Measurements from ENCODE around the gene BCL7A.

DNA sequence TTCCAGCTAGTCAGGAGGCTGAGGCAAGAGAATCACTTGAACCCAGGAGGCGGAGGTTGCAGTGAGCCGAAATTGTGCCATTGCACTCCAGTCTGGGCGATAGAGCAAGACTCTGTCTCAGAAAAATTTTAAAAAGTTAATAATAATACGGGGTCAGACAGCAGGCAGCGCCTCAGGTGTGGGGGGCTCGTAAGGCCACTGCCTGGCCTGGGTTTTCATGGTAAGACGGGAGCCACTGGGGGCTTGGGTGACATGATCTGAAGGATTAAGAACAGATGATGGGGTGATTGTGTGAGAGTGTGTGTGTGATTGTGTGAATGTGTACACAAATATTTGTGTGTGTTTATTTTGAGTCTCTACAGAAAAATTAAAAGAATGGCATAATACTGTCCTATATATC is 23.6 kb downstream of the BCL7A start:
- TF ChIP-seq, protein P1, sequence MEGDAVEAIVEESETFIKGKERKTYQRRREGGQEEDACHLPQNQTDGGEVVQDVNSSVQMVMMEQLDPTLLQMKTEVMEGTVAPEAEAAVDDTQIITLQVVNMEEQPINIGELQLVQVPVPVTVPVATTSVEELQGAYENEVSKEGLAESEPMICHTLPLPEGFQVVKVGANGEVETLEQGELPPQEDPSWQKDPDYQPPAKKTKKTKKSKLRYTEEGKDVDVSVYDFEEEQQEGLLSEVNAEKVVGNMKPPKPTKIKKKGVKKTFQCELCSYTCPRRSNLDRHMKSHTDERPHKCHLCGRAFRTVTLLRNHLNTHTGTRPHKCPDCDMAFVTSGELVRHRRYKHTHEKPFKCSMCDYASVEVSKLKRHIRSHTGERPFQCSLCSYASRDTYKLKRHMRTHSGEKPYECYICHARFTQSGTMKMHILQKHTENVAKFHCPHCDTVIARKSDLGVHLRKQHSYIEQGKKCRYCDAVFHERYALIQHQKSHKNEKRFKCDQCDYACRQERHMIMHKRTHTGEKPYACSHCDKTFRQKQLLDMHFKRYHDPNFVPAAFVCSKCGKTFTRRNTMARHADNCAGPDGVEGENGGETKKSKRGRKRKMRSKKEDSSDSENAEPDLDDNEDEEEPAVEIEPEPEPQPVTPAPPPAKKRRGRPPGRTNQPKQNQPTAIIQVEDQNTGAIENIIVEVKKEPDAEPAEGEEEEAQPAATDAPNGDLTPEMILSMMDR (IDR thresholded peaks at IDR 0.05), result no peak
- no peak for TF ChIP-seq POLR2AphosphoS5 (IDR thresholded peaks at IDR 0.05; ENCODE audit: insufficient read depth in 1 of 2, low read depth in 1 of 2)
